Activated T-cell treated with anti-CD3 and anti-CD28 coated beads, Interleukin-2, amount 50 U/mL, for 1 hour (primary cell): ENCODE measurements around the gene RTN4R.

ENCODE experiments used
- DNase-seq: peaks from one replicate; pipeline ENCODE4 v3.0.0-alpha.2; 2020

Gene RTN4R

DNA sequence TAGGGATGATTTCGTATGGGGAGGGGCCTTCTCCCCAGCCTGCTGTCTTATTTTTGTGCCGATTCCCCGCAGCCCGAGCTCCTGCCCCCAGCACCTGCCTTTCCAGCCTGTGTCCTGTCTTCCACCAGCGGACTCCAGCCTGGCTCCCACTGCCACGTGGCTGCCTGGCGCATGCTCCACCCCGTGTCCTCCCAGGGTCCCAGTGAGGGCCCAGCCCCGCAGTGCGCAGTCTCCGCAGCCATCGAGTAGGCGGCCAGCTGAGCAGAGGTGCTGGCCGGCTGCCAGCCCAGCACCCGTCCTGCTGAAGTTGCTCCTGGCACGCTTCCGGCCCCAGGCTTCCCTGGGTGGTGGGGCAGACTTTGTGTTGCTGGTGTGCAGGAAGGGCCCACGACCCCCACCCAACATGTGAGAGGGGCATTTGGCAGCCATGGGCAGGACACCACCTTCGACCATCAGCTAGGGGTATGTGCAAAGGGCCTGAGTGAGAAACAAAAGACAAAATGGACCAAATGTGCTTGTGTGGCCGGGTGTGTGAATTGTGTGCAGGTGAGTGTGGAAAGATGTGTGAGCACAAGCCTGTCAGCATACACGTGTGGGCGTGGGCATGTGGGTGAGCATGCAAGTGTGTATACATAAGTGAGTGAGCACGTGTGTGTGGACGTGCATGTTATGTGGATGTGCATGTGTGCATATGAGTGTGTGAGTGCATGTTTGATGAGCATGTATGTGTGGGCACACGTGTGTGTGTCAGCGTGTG, 55.9 kb downstream of the RTN4R start:
- no peak for DNase-seq

GRCh38 chr22:20211409-20211996, 56.6 kb downstream of the RTN4R start:
- DNase-seq = no peak

- DNase-seq = no peak
Observed at GRCh38 chr22:20210473-20211059, 57.6 kb downstream of the RTN4R start.

GRCh38 chr22:20209761-20210250, 58.3 kb downstream of the RTN4R start:
- DNase-seq = no peak

GRCh38 chr22:20208713-20209310, 59.3 kb downstream of the RTN4R start:
- DNase-seq = no peak

- DNase-seq = no peak
Observed at GRCh38 chr22:20207277-20208025, 60.7 kb downstream of the RTN4R start.

DNA sequence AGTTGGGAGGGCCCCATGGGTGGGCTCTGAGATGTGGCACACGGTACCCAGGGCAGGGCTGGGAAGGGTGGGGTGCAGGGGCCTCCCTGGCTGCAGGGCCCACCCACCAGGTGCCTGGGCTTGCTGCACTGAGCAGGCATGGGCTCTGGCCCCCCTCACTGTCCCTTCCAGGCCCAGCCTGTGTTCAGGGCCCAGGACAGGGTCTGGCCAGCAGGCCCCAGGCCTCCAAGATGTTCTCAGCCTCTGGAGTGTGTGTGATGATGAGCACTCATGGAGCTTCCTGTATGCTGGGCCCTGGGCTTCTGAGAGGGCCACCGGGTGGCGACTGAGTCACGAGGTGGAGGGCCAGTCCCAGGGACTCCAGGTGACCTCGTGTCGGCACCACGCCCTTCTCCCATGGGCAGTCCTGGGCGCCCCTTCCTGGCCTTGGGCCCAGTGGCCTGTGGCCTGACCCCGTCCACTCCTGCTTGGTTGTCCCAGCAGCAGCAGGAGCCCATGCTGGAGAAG, 61.4 kb downstream of the RTN4R start:
- peak; percentile 20 for DNase-seq

DNA sequence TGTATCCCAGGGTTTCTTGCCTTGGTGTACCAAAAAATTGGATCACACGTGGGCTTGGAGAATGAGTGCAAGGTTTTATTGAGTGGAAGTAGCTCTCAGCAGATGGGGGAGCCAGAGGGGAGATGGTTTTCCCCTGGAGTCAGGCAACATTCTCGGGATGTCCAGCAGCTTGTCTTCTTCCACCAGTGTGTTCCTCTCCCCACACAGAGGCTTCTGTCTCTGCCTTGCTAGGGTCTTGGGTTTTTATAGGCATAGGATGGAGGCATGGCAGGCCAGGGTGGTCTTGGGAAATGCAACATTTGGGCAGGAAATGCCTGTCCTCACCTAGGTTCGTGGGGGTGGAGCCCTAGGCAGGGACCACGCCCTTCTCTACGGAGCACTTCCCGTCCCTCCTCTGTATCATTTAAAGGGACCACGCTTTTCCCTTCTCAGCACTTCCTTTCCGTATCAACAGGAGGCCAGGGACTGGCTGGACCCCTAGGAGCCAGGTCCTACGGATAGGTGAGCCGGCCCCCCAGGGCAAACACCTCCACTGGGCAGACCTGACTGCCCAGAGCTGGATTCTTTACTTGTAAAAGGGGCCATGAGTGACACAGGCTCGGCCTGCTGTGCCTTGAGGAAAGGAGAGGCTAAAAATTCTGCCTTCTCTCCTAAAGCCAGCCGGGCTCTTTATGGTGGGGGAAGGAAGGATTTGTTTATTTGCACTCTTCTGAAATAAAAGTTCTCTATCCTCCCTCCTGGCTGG, 62.0 kb downstream of the RTN4R start:
- peak; percentile 66 for DNase-seq

DNA sequence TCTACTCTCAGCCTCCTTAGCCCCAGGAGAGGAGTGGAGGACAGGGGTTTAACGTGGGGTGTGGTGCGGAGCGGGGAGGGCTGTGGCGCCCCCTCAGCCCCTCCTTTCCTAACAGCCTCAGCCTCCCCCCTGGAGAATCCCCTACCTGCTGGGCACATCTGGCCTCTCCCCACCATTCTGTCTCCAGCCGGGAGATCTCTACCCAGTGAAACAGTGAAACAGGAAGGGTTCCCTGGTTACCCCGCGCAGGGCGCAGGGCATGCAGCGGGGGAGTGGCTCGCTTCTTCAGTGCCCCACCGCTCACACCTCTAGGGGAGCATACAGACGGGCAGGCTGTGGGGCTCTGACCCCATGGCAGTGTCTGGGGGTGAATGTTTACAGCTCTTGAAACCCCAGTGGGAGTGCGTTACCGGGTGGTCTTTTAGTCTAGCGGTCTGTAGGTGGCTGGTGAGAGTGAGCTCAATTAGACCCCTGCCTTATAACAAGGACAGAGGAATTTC, 62.6 kb downstream of the RTN4R start:
- DNase-seq = no peak

GRCh38 chr22:20204806-20205205, 63.3 kb downstream of the RTN4R start:
- no peak for DNase-seq

GRCh38 chr22:20204311-20204710, 63.8 kb downstream of the RTN4R start:
- DNase-seq = no peak

GRCh38 chr22:20203552-20204201, 64.4 kb downstream of the RTN4R start:
- no peak for DNase-seq

DNA sequence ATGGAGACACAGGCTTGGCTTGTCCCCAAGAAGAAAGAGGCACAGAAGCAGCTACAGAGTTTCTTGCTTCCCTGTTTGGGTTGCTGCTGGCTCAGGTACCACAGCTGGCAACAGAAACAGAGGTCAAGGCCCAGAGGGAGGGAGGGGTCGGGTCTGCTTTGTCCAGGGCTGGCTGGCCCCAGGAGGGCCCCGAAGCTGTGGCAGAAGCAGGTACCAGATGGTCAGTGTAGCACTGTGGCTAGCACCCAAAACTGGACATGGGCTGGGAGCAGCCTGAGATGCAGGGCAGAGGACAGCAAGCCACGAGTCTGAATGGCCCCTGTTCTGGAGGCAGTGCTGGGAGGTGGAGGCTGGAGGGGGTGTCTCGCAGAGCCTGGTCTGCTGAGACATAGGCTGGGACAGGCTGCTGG, 65.0 kb downstream of the RTN4R start:
- DNase-seq = no peak

GRCh38 chr22:20201837-20202392, 66.2 kb downstream of the RTN4R start:
- no peak for DNase-seq

- no peak for DNase-seq
Observed at GRCh38 chr22:20199906-20200305, 68.2 kb downstream of the RTN4R start.

GRCh38 chr22:20199413-20199842, 68.7 kb downstream of the RTN4R start:
- DNase-seq = no peak

DNA sequence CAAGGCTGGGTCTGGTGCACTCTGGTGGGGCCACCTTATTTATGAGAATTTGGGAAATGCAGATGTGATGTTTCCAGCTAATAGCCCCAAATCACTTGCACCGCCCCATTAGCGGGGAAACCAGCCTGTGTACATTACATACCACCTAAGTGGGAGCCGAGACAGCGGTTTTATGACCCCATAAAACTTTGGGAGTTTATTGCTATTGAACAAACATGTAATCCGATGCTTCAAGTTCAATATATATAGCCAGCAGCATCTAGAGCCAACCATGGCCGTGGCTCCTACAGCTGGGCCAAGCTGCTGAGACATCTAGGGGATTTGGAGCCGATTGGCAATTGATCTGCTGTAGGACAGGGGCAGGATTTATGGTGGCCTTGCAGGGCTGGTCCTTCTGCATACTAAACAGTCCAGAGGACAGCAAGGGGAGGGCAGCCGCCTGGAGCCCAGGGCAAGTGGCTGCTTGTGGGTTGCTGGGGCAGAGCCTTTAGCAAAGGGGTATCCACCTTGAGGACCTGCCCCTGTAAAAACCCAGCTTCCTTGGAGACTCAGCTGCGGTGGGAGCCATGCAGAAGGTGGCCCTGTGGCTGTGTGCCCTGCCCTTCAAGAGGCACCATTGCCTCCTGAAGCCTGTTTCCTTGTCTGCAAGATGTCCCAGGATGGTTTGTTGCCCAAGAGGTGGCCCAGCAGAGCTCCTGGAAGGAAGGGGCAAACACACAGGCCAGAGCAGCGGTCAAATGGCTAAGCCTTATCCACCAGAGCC, 69.4 kb downstream of the RTN4R start:
- DNase-seq = no peak

- DNase-seq = no peak
Observed at GRCh38 chr22:20197407-20198030, 70.6 kb downstream of the RTN4R start.

DNA sequence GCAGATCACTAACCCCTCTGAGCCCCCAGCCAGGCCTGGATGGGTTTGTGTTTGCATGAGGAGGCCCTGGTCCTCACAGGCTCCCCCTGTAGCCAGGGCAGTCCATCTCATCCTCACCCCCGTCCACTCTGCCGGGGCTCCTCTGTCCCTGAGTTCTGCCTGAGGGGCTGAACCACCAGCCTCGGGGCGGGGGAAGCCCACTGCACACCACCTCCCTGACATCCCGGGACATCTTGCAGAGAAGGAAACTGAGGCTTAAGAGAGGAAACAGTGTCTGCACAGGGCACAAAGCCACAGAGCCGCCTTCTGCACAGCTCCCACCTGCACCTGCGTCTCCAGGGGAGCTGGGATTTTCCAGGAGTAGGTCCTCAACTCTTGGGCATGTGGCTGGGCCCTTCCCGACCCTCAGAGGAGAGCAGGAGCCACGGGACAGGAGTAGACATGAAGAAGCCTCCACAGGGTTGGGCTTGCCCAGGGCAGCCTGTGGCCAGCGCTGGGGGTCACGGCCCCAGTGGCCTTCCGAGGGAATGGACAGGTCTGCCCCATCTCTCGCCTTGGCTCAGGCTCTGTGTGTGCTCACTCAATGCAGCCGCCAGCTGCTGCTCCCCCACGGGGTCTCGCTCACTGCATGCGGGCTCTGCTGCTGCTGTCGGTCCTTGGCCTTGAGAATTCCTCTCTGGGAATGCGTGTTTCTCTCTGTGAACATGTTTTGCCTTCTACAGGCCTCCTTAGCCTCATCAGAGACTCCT, 71.8 kb downstream of the RTN4R start:
- DNase-seq = no peak
